ENCODE measurements around the gene CCNO.
A peak's percentile ranks its signal among the peaks of the same experiment; 100 is the strongest.

The CCNO gene

DNA sequence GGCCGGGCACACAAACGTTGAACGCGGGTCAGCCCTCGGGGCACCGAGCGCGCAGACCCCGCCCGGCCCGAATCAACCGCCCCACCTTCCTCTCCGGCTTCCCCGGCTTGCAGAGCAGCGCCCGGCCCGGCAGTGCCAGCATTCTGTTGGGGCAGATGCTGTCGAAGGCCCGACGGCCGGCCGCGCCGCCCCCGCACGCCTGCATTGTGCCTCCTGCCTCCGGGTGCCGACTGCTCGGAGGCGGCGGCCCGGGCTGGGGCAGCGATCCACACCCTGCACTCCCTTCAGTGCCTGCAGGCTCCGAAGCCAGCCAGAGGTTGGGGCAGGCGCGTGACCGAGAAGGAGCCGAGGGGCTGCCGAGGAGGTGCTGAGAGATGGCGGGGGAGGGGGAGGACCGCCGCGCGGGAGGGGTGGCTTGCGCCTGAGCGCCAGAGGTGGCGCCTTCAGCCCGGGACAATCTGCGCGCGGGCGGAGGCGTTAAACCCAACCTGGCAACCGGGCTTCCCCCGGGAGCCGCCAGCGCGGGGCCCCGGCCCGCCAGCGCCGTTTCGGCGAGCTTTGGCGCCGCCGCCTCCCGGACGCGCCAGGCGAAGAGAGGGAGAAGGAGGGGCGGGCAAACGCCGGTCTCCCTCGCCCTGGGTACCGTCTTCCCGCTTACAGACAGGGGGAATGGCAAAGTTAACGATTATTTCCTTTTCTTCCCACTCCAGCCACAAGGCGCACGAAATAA, 6.3 kb downstream of the CCNO start, which contains the start of gene MCIDAS:
Gene MCIDAS, minus strand, starts transcription at position 382 of the 730 bp plus-strand sequence. Its CDS starts 177 bp downstream, at position 205.
- Histone ChIP-seq H3K18ac (ENCODE audit: low read length) (peak within 1 kb of the TSS; percentile 84), H4K8ac (ENCODE audit: low read depth, low read length) (no peak within 1 kb of the TSS), H3K27me3 (ENCODE audit: control insufficient read depth in 3 of 3, insufficient read depth in 3 of 3, low read depth in 1 of 3, low read length in 3 of 3) (peaks cover 60 to 98% (median 97%) of the 10 kb centered on the region in 3 experiments), H3K9me3 (replicated peaks in 1 of 2; ENCODE audit: control insufficient read depth in 2 of 2, insufficient read depth in 1 of 2, low read depth in 1 of 2, low read length in 2 of 2) (peaks cover 2 to 7% of the 10 kb centered on the region in 2 donors), H2AFZ (ENCODE audit: low read length) (peak within 1 kb of the TSS; percentile 95), H3K23ac (ENCODE audit: low read depth, low read length, poor library complexity) (peak within 1 kb of the TSS; percentile 40), H3K4me2 (ENCODE audit: insufficient read depth, low read length, poor library complexity, severe bottlenecking) (peak within 1 kb of the TSS; percentile 63), H3K4me3 (ENCODE audit: low read length in 2 of 2) (peak within 1 kb of the TSS; percentile 45 to 79), H2BK120ac (ENCODE audit: low read depth, low read length) (no peak within 1 kb of the TSS), H2BK5ac (ENCODE audit: low read length) (no peak within 1 kb of the TSS), H3K36me3 (replicated peaks in 1 of 2; ENCODE audit: control insufficient read depth in 2 of 2, insufficient read depth in 2 of 2, low read length in 2 of 2) (no peaks in the 10 kb centered on the region), H3K14ac (ENCODE audit: low read length) (no peak within 1 kb of the TSS), H3K27ac (replicated peaks; ENCODE audit: low read length) (no peak within 1 kb of the TSS), H2BK15ac (ENCODE audit: low read length) (no peak within 1 kb of the TSS), H3K4me1 (ENCODE audit: control insufficient read depth in 2 of 2, insufficient read depth in 1 of 2, low read depth in 1 of 2, low read length in 2 of 2) (peaks cover 7 to 13% of the 10 kb centered on the region in 2 donors), H3K4ac (ENCODE audit: low read length) (no peak within 1 kb of the TSS), H4K91ac (ENCODE audit: low read depth, low read length, poor library complexity) (no peak within 1 kb of the TSS), H3K9ac (ENCODE audit: low read depth, low read length, poor library complexity) (no peak within 1 kb of the TSS), H3K79me1 (ENCODE audit: low read depth, low read length) (no peaks in the 10 kb centered on the region), H2BK12ac (ENCODE audit: low read length) (no peak within 1 kb of the TSS), H2AK5ac (ENCODE audit: low read depth, low read length) (no peak within 1 kb of the TSS)
- DNase-seq (ENCODE audit: low spot score): peak; percentile 70
- no CpG with 5 or more reads among the region's 80 CpGs for WGBS, 2 donors (ENCODE audit: extremely low coverage in 2 of 2, insufficient read length in 2 of 2, insufficient replicate concordance in 1 of 2)

DNA sequence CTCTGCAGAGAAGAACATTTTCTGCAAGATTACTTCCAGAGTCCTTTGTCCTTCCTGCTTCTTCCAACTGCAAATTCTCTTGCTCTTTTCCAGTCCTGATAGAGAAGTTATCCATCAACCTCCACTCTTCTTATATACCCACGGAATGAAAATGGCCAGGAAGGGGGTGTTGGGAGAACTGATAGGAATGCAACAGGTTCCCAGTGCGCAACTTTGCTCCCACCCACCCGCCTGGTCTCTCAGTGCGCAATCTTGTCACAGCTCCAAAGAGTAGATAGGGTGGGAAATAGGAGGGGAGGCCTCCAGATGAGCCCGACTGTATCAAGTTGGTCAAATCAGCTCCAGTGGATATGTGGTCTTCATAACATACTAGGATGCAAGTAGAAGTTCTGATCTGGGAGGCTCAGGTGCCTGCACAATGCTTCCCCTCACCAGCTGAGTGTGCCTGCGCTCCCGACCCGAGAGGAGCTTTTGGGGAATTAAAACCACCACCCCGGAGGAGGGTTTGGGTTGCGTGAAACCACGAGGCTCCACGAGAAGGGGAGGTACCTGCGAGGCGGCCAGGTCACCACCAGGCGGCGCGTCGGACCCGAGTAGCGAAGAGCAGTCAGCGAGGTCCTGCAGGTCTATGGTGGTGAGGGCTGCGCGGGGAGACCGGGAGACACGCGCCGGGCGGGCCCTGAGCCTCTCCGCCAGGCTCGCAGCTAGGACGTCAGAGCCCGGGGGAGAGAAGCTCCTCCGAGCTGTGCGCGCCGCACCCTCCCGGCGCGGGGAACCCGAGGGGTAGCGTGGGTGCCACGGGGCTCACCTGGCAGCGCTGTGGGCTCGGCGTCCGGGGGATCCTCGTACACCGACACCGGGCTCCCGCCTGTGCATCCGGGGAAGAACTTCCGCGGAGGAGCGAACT, 7.1 kb downstream of the CCNO start:
- Histone ChIP-seq H3K18ac (ENCODE audit: low read length) (peak overlapping the region; percentile 84), H2BK15ac (ENCODE audit: low read length) (no peak overlapping the region), H3K4me2 (ENCODE audit: insufficient read depth, low read length, poor library complexity, severe bottlenecking) (peak overlapping the region; percentile 63), H4K91ac (ENCODE audit: low read depth, low read length, poor library complexity) (no peak overlapping the region), H4K8ac (ENCODE audit: low read depth, low read length) (no peak overlapping the region), H3K27me3 (ENCODE audit: control insufficient read depth in 3 of 3, insufficient read depth in 3 of 3, low read depth in 1 of 3, low read length in 3 of 3) (peaks cover 58 to 97% (median 96%) of the 10 kb centered on the region in 3 experiments), H3K79me1 (ENCODE audit: low read depth, low read length) (no peaks in the 10 kb centered on the region), H2BK12ac (ENCODE audit: low read length) (no peak overlapping the region), H3K36me3 (replicated peaks in 1 of 2; ENCODE audit: control insufficient read depth in 2 of 2, insufficient read depth in 2 of 2, low read length in 2 of 2) (no peaks in the 10 kb centered on the region), H3K23ac (ENCODE audit: low read depth, low read length, poor library complexity) (peak overlapping the region; percentile 40), H3K9ac (ENCODE audit: low read depth, low read length, poor library complexity) (no peak overlapping the region), H3K14ac (ENCODE audit: low read length) (no peak overlapping the region), H3K9me3 (replicated peaks in 1 of 2; ENCODE audit: control insufficient read depth in 2 of 2, insufficient read depth in 1 of 2, low read depth in 1 of 2, low read length in 2 of 2) (peaks cover 2 to 10% of the 10 kb centered on the region in 2 donors), H3K4me1 (ENCODE audit: control insufficient read depth in 2 of 2, insufficient read depth in 1 of 2, low read depth in 1 of 2, low read length in 2 of 2) (peaks cover 6 to 8% of the 10 kb centered on the region in 2 donors), H2BK5ac (ENCODE audit: low read length) (no peak overlapping the region), H3K4ac (ENCODE audit: low read length) (no peak overlapping the region), H3K27ac (replicated peaks; ENCODE audit: low read length) (no peak overlapping the region), H3K4me3 (ENCODE audit: low read length in 2 of 2) (peak overlapping the region; percentile 45 to 79), H2AFZ (ENCODE audit: low read length) (peak overlapping the region; percentile 95), H2AK5ac (ENCODE audit: low read depth, low read length) (no peak overlapping the region), H2BK120ac (ENCODE audit: low read depth, low read length) (no peak overlapping the region)
- peak; percentile 73 for DNase-seq (ENCODE audit: low spot score)
- WGBS, 2 donors (ENCODE audit: extremely low coverage in 2 of 2, insufficient read length in 2 of 2, insufficient replicate concordance in 1 of 2): no CpG with 5 or more reads among the region's 54 CpGs

GRCh38 chr5:55225346-55225745, 8.1 kb downstream of the CCNO start:
- Histone ChIP-seq H2BK5ac (ENCODE audit: low read length) (no peak overlapping the region), H3K4ac (ENCODE audit: low read length) (no peak overlapping the region), H3K9me3 (replicated peaks in 1 of 2; ENCODE audit: control insufficient read depth in 2 of 2, insufficient read depth in 1 of 2, low read depth in 1 of 2, low read length in 2 of 2) (peaks cover 3 to 12% of the 10 kb centered on the region in 2 donors), H4K8ac (ENCODE audit: low read depth, low read length) (no peak overlapping the region), H3K27me3 (ENCODE audit: control insufficient read depth in 3 of 3, insufficient read depth in 3 of 3, low read depth in 1 of 3, low read length in 3 of 3) (peaks cover 57 to 97% (median 96%) of the 10 kb centered on the region in 3 experiments), H2BK120ac (ENCODE audit: low read depth, low read length) (no peak overlapping the region), H3K4me1 (ENCODE audit: control insufficient read depth in 2 of 2, insufficient read depth in 1 of 2, low read depth in 1 of 2, low read length in 2 of 2) (peaks cover 5 to 9% of the 10 kb centered on the region in 2 donors), H4K91ac (ENCODE audit: low read depth, low read length, poor library complexity) (no peak overlapping the region), H3K14ac (ENCODE audit: low read length) (no peak overlapping the region), H3K23ac (ENCODE audit: low read depth, low read length, poor library complexity) (no peak overlapping the region), H2BK15ac (ENCODE audit: low read length) (no peak overlapping the region), H3K4me3 (ENCODE audit: low read length in 2 of 2) (no peak overlapping the region), H2BK12ac (ENCODE audit: low read length) (no peak overlapping the region), H2AK5ac (ENCODE audit: low read depth, low read length) (no peak overlapping the region), H3K79me1 (ENCODE audit: low read depth, low read length) (no peaks in the 10 kb centered on the region), H3K27ac (replicated peaks; ENCODE audit: low read length) (no peak overlapping the region), H3K4me2 (ENCODE audit: insufficient read depth, low read length, poor library complexity, severe bottlenecking) (no peak overlapping the region), H3K36me3 (replicated peaks in 1 of 2; ENCODE audit: control insufficient read depth in 2 of 2, insufficient read depth in 2 of 2, low read length in 2 of 2) (no peaks in the 10 kb centered on the region), H3K9ac (ENCODE audit: low read depth, low read length, poor library complexity) (no peak overlapping the region), H3K18ac (ENCODE audit: low read length) (no peak overlapping the region), H2AFZ (ENCODE audit: low read length) (no peak overlapping the region)
- DNase-seq (ENCODE audit: low spot score): no peak

DNA sequence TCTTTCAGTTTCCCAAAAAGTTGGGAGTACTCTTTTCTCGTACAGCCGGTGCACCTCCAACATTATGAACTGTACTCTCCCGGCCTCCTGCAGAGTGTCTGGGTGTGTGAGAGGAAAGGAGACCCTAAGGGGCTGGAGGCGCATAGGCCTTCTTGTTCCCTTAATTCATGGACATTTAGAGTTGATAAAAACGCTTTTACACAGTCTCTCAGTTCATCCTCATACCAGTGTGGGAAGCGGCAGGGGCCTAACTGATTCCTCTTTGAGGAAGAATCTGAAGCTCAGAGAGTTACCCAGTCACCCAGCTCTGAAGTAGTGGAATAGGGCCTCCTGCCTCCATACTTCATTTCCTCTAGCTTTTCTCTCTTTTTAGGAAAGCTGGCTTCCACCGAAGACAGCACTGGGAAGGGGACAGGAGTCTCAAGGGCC, 9.6 kb downstream of the CCNO start:
- no peak overlapping the region for H3K14ac ChIP-seq (ENCODE audit: low read length)
- no peak overlapping the region for H4K91ac ChIP-seq (ENCODE audit: low read depth, low read length, poor library complexity)
- no peaks in the 10 kb centered on the region for H3K79me1 ChIP-seq (ENCODE audit: low read depth, low read length)
- H3K27me3 ChIP-seq (ENCODE audit: control insufficient read depth in 3 of 3, insufficient read depth in 3 of 3, low read depth in 1 of 3, low read length in 3 of 3): peaks cover 59 to 97% (median 92%) of the 10 kb centered on the region in 3 experiments
- peaks cover 5 to 11% of the 10 kb centered on the region in 2 donors for H3K4me1 ChIP-seq (ENCODE audit: control insufficient read depth in 2 of 2, insufficient read depth in 1 of 2, low read depth in 1 of 2, low read length in 2 of 2)
- H2BK12ac ChIP-seq (ENCODE audit: low read length): no peak overlapping the region
- H3K4me2 ChIP-seq (ENCODE audit: insufficient read depth, low read length, poor library complexity, severe bottlenecking): no peak overlapping the region
- H3K36me3 ChIP-seq (replicated peaks in 1 of 2; ENCODE audit: control insufficient read depth in 2 of 2, insufficient read depth in 2 of 2, low read length in 2 of 2): no peaks in the 10 kb centered on the region
- H2AFZ ChIP-seq (ENCODE audit: low read length): peak overlapping the region; percentile 89
- DNase-seq (ENCODE audit: low spot score): no peak
- no peak overlapping the region for H3K27ac ChIP-seq (replicated peaks; ENCODE audit: low read length)
- H3K18ac ChIP-seq (ENCODE audit: low read length): no peak overlapping the region
- H3K9ac ChIP-seq (ENCODE audit: low read depth, low read length, poor library complexity): no peak overlapping the region
- WGBS, 2 donors (ENCODE audit: extremely low coverage in 2 of 2, insufficient read length in 2 of 2, insufficient replicate concordance in 1 of 2): no CpG with 5 or more reads among the region's 7 CpGs
- H3K4me3 ChIP-seq (ENCODE audit: low read length in 2 of 2): no peak overlapping the region
- H2AK5ac ChIP-seq (ENCODE audit: low read depth, low read length): no peak overlapping the region
- H3K9me3 ChIP-seq (replicated peaks in 1 of 2; ENCODE audit: control insufficient read depth in 2 of 2, insufficient read depth in 1 of 2, low read depth in 1 of 2, low read length in 2 of 2): peaks cover 3 to 12% of the 10 kb centered on the region in 2 donors
- no peak overlapping the region for H4K8ac ChIP-seq (ENCODE audit: low read depth, low read length)
- H3K4ac ChIP-seq (ENCODE audit: low read length): no peak overlapping the region
- no peak overlapping the region for H2BK5ac ChIP-seq (ENCODE audit: low read length)
- H2BK15ac ChIP-seq (ENCODE audit: low read length): no peak overlapping the region
- no peak overlapping the region for H3K23ac ChIP-seq (ENCODE audit: low read depth, low read length, poor library complexity)
- no peak overlapping the region for H2BK120ac ChIP-seq (ENCODE audit: low read depth, low read length)

All from neuronal stem cell (in vitro differentiated cells).